ENCODE data around the gene EXOC6B. TPM values are rescaled to one million over a fixed set of nuclear protein-coding genes. Genes with fewer than 3 reads are reported as not detected.

The EXOC6B gene
- total and polyA plus RNA-seq, 9 of the 15 experiments (the other 6 are each of a cell fraction or from before 2014, with no cell fraction given), result 0.28 to 4.2 (median 2.0) TPM

DNA sequence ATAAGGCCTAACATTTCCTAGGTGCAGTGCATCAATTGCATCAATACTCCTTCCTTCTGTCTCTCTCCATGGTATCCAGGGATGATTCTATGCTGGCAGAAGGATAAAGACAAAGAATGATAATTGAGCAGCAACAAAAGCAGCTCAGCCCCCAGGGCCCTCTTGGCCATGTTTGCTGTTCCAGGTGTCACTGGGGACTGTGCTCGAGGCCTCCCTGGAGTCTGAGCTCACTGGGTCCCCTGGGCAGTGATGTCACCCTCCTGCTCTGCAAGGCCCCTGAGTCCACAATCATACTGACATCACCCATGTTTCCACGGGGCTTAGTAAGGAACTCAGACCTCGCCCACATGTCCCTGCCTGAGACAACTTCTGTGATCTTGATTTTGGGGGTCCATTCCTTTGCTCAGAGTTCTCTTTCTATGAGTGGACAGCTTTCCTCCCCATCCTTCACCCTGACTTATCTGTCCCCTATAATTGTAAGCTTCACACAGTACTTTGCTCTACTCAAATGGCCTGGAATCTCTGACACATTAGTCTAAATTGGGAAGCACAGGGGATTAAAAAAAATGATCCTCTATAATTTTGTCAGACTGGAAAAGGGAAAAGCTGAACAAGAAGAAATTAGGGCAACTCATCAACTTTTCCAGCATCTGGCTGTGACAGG, 15.8 kb upstream of the EXOC6B start:
- Histone ChIP-seq H3K79me2 (ENCODE audit: control insufficient read depth, insufficient read depth, low read length) (no peaks in the 10 kb centered on the region), H4K20me1 (replicated peaks; ENCODE audit: control insufficient read depth, insufficient read depth, low read length) (no peaks in the 10 kb centered on the region; the same call in 1 of the 2 replicates), H3K27ac (ENCODE audit: extremely low read depth, low read depth, low read length) (no peak overlapping the region), H3K36me3 (ENCODE audit: control insufficient read depth, insufficient read depth, low read length) (no peaks in the 10 kb centered on the region), H3K9me1 (ENCODE audit: control insufficient read depth, insufficient read depth, low read length) (no peaks in the 10 kb centered on the region), H2AFZ (ENCODE audit: low read depth, low read length) (no peak overlapping the region), H3K4me3 (no peak overlapping the region), H3K4me2 (ENCODE audit: insufficient read depth, low read length) (no peak overlapping the region), H3K9ac (ENCODE audit: insufficient read depth in 1 of 2, low read depth in 2 of 2, low read length in 2 of 2) (peak overlapping the region in 1 of 2 experiments; percentile 31; a peak in 1 of 4 replicates), H3K4me1 (replicated peaks in 1 of 2; ENCODE audit: control insufficient read depth in 2 of 2, insufficient read depth in 2 of 2, low read length in 2 of 2) (no peaks in the 10 kb centered on the region), H3K9me3 (replicated peaks; ENCODE audit: control insufficient read depth, insufficient read depth, low read depth, low read length) (no peaks in the 10 kb centered on the region), H3K27me3 (ENCODE audit: control insufficient read depth in 2 of 2, insufficient read depth in 2 of 2, low read length in 2 of 2) (peaks cover 4 to 9% of the 10 kb centered on the region in 2 experiments; a peak in 3 of 5 replicates)
- in situ Hi-C loops (cut with MboI) (loop anchor here (5.0 kb wide), 1 partner anchor 64 kb away; no protein-coding TSS in a partner anchor), intact Hi-C loops (cut with micrococcal nuclease) (no loop called here)
- 0% methylated on average over 3 of the region's 3 CpGs for WGBS (ENCODE audit: insufficient coverage, low coverage, missing lambda C conversion rate)
- ChIA-PET POLR2A (interaction anchor here (0.6 to 1.6 kb wide), 4 partner anchors 9 to 129 kb away, joined by 3 to 6 read pairs (median 3); no protein-coding TSS in a partner anchor), CTCF (ENCODE audit: low intra/inter-chr PET ratio) (no interaction called here)
- FAIRE-seq (no peak), DNase-seq (ENCODE audit: extremely low read depth in 1 of 4, low spot score in 3 of 4) (no peak), ATAC-seq (no peak)
- TF ChIP-seq FOXA3 (CRISPR knock-in tag; conservative IDR thresholded peaks at IDR 0.05 in 1 of 2, IDR thresholded peaks at IDR 0.05 in 1 of 2), result no peak
- no peak for TF ChIP-seq TFAP4 (CRISPR knock-in tag; IDR thresholded peaks at IDR 0.05; ENCODE audit: borderline replicate concordance)
- TF ChIP-seq, protein P1, sequence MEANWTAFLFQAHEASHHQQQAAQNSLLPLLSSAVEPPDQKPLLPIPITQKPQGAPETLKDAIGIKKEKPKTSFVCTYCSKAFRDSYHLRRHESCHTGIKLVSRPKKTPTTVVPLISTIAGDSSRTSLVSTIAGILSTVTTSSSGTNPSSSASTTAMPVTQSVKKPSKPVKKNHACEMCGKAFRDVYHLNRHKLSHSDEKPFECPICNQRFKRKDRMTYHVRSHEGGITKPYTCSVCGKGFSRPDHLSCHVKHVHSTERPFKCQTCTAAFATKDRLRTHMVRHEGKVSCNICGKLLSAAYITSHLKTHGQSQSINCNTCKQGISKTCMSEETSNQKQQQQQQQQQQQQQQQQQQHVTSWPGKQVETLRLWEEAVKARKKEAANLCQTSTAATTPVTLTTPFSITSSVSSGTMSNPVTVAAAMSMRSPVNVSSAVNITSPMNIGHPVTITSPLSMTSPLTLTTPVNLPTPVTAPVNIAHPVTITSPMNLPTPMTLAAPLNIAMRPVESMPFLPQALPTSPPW (CRISPR knock-in tag; IDR thresholded peaks at IDR 0.05), result no peak
- no peak for TF ChIP-seq ZNF184 (CRISPR knock-in tag; IDR thresholded peaks at IDR 0.05)
- no peak for TF ChIP-seq HDAC8 (tag; IDR thresholded peaks at IDR 0.05)
- TF ChIP-seq, protein P2, sequence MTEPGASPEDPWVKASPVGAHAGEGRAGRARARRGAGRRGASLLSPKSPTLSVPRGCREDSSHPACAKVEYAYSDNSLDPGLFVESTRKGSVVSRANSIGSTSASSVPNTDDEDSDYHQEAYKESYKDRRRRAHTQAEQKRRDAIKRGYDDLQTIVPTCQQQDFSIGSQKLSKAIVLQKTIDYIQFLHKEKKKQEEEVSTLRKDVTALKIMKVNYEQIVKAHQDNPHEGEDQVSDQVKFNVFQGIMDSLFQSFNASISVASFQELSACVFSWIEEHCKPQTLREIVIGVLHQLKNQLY (CRISPR knock-in tag; conservative IDR thresholded peaks at IDR 0.05), result no peak
- no peak for TF ChIP-seq GABPB2 (CRISPR knock-in tag; conservative IDR thresholded peaks at IDR 0.05)
- no TSS peak for BruUV-seq (replicated peaks)

All from K562 (cell line).